Right lung (tissue), 5 donors: ENCODE results near the gene DHDH. TPM values are rescaled to one million over a fixed set of nuclear protein-coding genes. Genes with fewer than 3 reads are reported as not detected.

Experiments
- DNase-seq, 2 donors: peaks; one replicate each; pipeline ENCODE4 v3.0.0-alpha.2; 2013
- polyA plus RNA-seq, 5 donors: library from polyadenylated mRNA; unstranded; fragments of 120-200 nt; gene quantifications; one replicate each; pipeline versions ENCODE4 v1.2.1 to v1.2.3, GENCODE V29; 2013; ENCODE audit warnings: inconsistent platforms in 1 of 5, low replicate concordance in 1 of 5; ENCODE audit not compliant: insufficient read length in 5 of 5, insufficient read depth in 1 of 5

Gene DHDH
- polyA plus RNA-seq, 5 donors: 0.80 to 2.4 (median 1.6) TPM

GRCh38 chr19:48947258-48947542, 13.7 kb downstream of the DHDH start:
- DNase-seq: no peak

GRCh38 chr19:48950159-48950558, 16.7 kb downstream of the DHDH start:
- no peak for DNase-seq

- no peak for DNase-seq
Measured at GRCh38 chr19:48950830-48951519, 17.5 kb downstream of the DHDH start.

GRCh38 chr19:48953141-48953540, 19.6 kb downstream of the DHDH start:
- DNase-seq: no peak

- DNase-seq: no peak
Measured at GRCh38 chr19:48953990-48954594, 20.6 kb downstream of the DHDH start.

- peak; percentile 89 to 91 for DNase-seq
Measured at GRCh38 chr19:48954595-48955307, 21.3 kb downstream of the DHDH start, which contains the start of gene BAX. Gene BAX (plus strand): TSS chr19:48954875. CDS start chr19:48954929, 54 bp downstream.

- DNase-seq: no peak
Measured at GRCh38 chr19:48955308-48955958, 21.9 kb downstream of the DHDH start.

- DNase-seq: no peak
Measured at GRCh38 chr19:48958006-48958405, 24.5 kb downstream of the DHDH start.

- DNase-seq: no peak
Measured at GRCh38 chr19:48959341-48960239, 26.1 kb downstream of the DHDH start.

GRCh38 chr19:48961051-48961649, 27.7 kb downstream of the DHDH start:
- DNase-seq: no peak

GRCh38 chr19:48961673-48962028, 28.2 kb downstream of the DHDH start:
- no peak for DNase-seq

GRCh38 chr19:48962029-48962848, 28.7 kb downstream of the DHDH start:
- DNase-seq: peak in 1 of 2 donors; percentile 38

- no peak for DNase-seq
Measured at GRCh38 chr19:48962849-48963165, 29.3 kb downstream of the DHDH start.

GRCh38 chr19:48963371-48964204, 30.1 kb downstream of the DHDH start:
- DNase-seq: peak; percentile 71 to 74

GRCh38 chr19:48964205-48965039, 30.9 kb downstream of the DHDH start:
- peak in 1 of 2 donors; percentile 30 for DNase-seq

- peak; percentile 97 for DNase-seq
Measured at GRCh38 chr19:48965040-48965805, 31.7 kb downstream of the DHDH start, which contains the start of gene FTL. Gene FTL (plus strand): TSS chr19:48965309. CDS start chr19:48965508, 199 bp downstream.

GRCh38 chr19:48965806-48966540, 32.5 kb downstream of the DHDH start:
- peak; percentile 81 to 83 for DNase-seq
